A673 (cell line): ENCODE measurements around the gene PYGO1.

Experiments
- CTCF ChIP-seq: fragments of 300-800, 200-600 bp; sonication (generic); conservative IDR thresholded peaks from 2 replicates; pipeline ENCODE4 v1.5.1; 2017; ENCODE audit warnings: low read depth, mild to moderate bottlenecking, antibody characterized with exemption, low read length, moderate library complexity, mixed read lengths
- EZH2 ChIP-seq: fragments of 200-600 bp; sonication (generic); IDR thresholded peaks from 2 replicates; pipeline ENCODE4 v1.6.1; 2017; ENCODE audit warnings: borderline replicate concordance, low read depth, mild to moderate bottlenecking, mixed read lengths, antibody characterized with exemption, low read length; ENCODE audit not compliant: poor library complexity, severe bottlenecking

GRCh38 chr15:55496716-55497115, 91.4 kb downstream of the PYGO1 start:
- TF ChIP-seq CTCF, result no peak
- no peak for TF ChIP-seq EZH2
